IPS DF 6.9 (cell line): Measurements from ENCODE around the gene RRM1.
A peak's percentile ranks its signal among the peaks of the same experiment; 100 is the strongest.
"Not testable (repeated sequence)": the region's sequence is repeated elsewhere in the genome, so short reads cannot be mapped to it uniquely, and the experiment has no call there.

Source experiments
- DNase-seq: peaks from one replicate; pipeline ENCODE4 v3.0.0-alpha.2; 2013; ENCODE audit warnings: low read depth, low spot score
- H3K27ac ChIP-seq: one replicate; pipeline ENCODE4 v1.5.1; 2013; ENCODE audit warnings: low read length, control low read depth
- H3K27me3 ChIP-seq: 2 replicates; pipeline ENCODE4 v1.6.1; 2013; ENCODE audit warnings: mild to moderate bottlenecking, low read length; ENCODE audit not compliant: control insufficient read depth, insufficient read depth
- H3K36me3 ChIP-seq: 2 replicates; pipeline ENCODE4 v1.6.1; 2013; ENCODE audit warnings: low read length; ENCODE audit not compliant: control insufficient read depth, insufficient read depth
- H3K4me1 ChIP-seq: 2 replicates; pipeline ENCODE4 v1.6.1; 2013; ENCODE audit warnings: low read length; ENCODE audit not compliant: control insufficient read depth, insufficient read depth
- H3K4me3 ChIP-seq: 2 replicates; pipeline ENCODE4 v1.5.1; 2013; ENCODE audit warnings: mild to moderate bottlenecking, low read length
- H3K9me3 ChIP-seq: 2 replicates; pipeline ENCODE4 v1.6.1; 2013; ENCODE audit warnings: low read length, inconsistent platforms; ENCODE audit not compliant: control insufficient read depth, insufficient read depth
- WGBS: extraction: QIAGEN DNeasy Blood & Tissue Kit; methylation state at CpG from one replicate; pipeline ENCODE4 v1.1.7; 2013; ENCODE audit warnings: mixed read lengths, missing lambda C conversion rate; ENCODE audit not compliant: insufficient read length, insufficient coverage; 5-methylcytosine and 5-hydroxymethylcytosine counted together

The RRM1 gene

DNA sequence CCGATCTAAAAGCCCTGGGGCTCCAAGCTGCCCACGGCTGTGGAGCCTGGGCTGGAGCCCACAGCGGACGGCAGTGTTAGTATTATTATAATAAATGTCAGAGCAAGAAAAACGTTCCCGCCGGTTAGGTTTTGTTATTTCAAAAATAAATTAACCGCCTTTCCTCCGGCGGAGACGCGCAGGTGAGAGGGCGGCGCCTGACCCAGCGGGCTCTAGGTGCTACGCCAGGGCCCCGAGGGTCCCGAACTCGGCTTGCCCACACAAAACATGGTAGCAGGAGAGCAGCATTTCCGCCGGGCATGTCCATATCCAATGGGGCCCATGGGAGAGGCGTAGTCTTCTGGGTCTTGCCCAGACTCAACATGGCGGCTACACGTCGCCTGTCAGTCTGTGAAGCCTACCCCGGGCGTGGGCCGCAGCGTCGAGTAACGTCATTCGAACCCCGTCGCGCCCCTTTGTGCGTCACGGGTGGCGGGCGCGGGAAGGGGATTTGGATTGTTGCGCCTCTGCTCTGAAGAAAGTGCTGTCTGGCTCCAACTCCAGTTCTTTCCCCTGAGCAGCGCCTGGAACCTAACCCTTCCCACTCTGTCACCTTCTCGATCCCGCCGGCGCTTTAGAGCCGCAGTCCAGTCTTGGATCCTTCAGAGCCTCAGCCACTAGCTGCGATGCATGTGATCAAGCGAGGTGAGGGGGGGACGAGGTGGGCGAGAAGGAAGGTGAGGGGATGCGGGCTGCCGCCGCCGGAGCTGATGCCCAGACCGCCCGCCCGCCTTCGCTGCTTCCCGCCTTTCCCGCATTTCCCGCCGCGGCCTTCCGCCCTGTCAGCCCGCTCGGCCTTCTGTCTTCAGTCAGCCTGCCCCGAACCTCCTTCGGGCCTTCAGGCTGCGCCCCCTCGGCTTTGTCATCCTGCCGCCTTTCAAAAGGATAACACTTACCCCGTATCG lies at the start of gene RRM1:
Gene RRM1, plus strand, starts transcription at position 452 of the 944 bp plus-strand sequence. Its CDS starts 214 bp downstream, at position 666.
- H3K27ac ChIP-seq: no peak within 1 kb of the TSS
- DNase-seq: peak; percentile 96
- no peaks in the 10 kb centered on the region for H3K27me3 ChIP-seq
- no peaks in the 10 kb centered on the region for H3K9me3 ChIP-seq
- peak within 1 kb of the TSS; percentile 99 for H3K4me3 ChIP-seq
- H3K36me3 ChIP-seq: no peaks in the 10 kb centered on the region
- WGBS: no CpG with 5 or more reads among the region's 74 CpGs
- no peaks in the 10 kb centered on the region for H3K4me1 ChIP-seq

DNA sequence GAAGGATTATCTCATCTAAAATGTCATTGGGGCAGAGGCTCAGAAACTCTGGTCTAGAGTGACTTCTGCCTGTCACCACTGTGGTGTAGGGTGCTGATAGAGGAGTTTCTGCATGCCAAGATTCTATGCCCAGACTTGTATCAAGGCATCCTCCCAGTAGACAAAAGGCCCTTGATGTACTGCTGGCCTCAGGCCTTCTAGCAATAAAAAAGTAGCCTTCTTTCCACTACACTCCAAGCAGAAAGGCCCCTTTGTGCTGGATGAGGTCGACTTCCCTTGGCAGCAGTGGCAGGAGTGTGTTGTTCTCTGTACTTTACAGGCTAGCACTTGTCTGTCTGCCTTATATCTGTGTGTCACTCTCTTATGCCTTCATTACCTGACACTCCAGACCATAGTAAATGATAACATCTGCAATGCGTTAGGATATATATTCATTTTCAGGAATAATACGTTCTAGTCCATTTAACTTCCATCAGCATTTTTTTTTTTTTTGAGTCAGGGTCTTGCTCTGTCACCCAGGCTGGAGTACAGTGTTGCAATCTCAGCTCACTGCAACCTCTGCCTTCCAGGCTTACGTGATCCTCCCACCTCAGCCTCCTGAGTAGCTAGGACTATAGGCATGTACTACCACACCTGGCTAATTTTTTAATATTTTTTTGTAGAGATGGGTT lies 49.5 kb upstream of the RRM1 start:
- Histone ChIP-seq H3K27ac (no peak overlapping the region), H3K4me3 (no peak overlapping the region), H3K9me3 (no peaks in the 10 kb centered on the region), H3K27me3 (no peaks in the 10 kb centered on the region), H3K36me3 (no peaks in the 10 kb centered on the region), H3K4me1 (no peaks in the 10 kb centered on the region)
- WGBS: no CpG with 5 or more reads among the region's 4 CpGs
- DNase-seq: no peak

DNA sequence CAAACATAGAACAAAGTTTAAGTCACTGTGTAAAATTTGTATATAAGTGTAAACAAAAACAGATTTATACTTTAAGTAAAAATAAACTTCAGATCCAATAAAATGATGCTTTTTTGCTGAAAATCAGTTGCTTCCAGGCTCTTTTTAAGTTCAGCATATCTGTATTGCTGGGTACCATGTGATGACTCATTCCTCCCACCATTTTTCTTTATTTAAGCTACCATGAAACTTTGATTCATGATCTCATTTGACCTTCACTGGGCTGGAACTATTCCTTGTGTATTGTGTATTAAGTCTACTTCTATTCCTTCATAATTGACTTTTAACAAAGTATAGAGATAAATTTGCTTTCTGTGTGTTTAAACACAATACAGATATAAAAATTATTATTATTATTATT lies 46.3 kb upstream of the RRM1 start:
- H3K36me3 ChIP-seq: no peaks in the 10 kb centered on the region

DNA sequence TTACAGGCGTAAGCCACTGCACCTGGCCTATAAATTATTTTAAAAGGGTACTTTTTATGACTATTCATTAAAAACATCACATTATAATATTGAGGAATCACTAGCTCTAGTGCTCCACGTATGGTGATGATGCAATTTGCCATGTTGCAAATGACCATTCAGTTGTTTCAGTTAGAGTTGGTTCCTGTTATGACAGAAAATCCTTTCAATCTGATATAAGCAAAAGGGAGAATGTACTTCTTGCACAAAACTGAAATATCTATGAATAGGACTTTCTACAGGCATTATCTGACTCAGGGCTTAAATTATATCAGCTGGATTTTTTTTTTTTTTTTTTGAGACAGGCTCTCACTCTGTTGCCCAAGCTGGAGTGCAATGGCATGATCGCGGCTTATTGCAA lies 45.6 kb upstream of the RRM1 start:
- no peaks in the 10 kb centered on the region for H3K36me3 ChIP-seq
- H3K4me3 ChIP-seq: no peak overlapping the region
- H3K9me3 ChIP-seq: no peaks in the 10 kb centered on the region
- WGBS: no CpG with 5 or more reads among the region's 4 CpGs
- DNase-seq: no peak
- no peaks in the 10 kb centered on the region for H3K4me1 ChIP-seq
- no peak overlapping the region for H3K27ac ChIP-seq
- no peaks in the 10 kb centered on the region for H3K27me3 ChIP-seq

More for the DNA sequence above, 46.3 kb upstream of the RRM1 start:
- Histone ChIP-seq H3K27ac (no peak overlapping the region), H3K4me1 (no peaks in the 10 kb centered on the region), H3K4me3 (no peak overlapping the region), H3K9me3 (no peaks in the 10 kb centered on the region), H3K27me3 (no peaks in the 10 kb centered on the region)
- DNase-seq: no peak

DNA sequence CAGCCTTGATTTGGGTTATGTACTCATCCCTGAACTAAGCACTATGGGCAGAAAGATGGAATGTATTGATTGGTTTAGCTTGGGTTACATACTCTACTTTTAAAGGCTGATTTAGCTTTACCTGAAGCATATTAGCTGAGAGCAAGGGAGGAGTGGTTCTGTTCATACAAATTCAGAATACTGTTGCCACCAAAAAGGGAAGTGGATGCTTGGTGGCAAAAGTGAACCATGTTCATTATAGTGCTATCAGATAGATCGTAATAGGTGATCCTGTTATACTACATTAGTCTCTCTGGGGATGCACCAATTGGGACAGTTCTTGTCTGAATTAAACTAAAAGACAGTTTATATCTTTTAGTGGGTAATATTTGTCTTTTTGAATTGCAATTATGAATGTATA lies 44.5 kb upstream of the RRM1 start:
- no peak for DNase-seq
- Histone ChIP-seq H3K4me3 (no peak overlapping the region), H3K27ac (no peak overlapping the region), H3K36me3 (no peaks in the 10 kb centered on the region), H3K9me3 (no peaks in the 10 kb centered on the region), H3K27me3 (no peaks in the 10 kb centered on the region), H3K4me1 (no peaks in the 10 kb centered on the region)
- no CpG with 5 or more reads among the region's 1 CpG for WGBS

DNA sequence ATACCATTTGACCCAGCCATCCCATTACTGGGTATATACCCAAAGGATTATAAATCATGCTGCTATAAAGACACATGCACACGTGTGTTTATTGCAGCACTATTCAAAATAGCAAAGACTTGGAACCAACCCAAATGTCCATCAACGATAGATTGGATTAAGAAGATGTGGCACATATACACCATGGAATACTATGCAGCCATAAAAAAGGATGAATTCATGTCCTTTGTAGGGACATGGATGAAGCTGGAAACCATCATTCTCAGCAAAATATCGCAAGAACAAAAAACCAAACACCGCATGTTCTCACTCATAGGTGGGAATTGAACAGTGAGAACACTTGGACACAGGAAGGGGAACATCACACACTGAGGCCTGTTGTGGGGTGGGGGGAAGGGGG lies 41.4 kb upstream of the RRM1 start:
- not testable (repeated sequence) for H3K27me3 ChIP-seq, H3K27ac ChIP-seq, H3K4me1 ChIP-seq, H3K9me3 ChIP-seq, DNase-seq, H3K36me3 ChIP-seq, H3K4me3 ChIP-seq
- no CpG with 5 or more reads among the region's 4 CpGs for WGBS

DNA sequence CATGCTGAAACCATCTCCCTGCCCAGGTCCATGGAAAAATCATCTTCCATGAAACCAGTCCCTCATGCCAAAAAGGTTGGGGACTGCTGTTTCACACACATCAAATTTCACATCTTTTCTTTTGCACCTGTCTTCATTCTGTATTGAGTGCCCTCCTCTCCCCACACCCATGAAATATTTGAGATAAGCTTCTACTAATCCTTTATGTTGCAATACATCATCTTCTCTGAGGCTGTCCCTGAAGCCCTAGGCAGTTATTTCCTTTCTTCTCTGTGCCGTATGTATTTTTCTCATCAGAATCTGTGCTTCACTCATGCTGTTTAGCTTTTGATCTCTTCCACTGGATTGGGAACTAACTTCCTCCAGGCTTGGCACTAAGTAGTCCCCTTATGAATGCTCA lies 40.0 kb upstream of the RRM1 start:
- Histone ChIP-seq H3K9me3 (no peaks in the 10 kb centered on the region), H3K4me3 (no peak overlapping the region), H3K4me1 (no peaks in the 10 kb centered on the region), H3K36me3 (no peaks in the 10 kb centered on the region), H3K27me3 (no peaks in the 10 kb centered on the region), H3K27ac (no peak overlapping the region)
- no peak for DNase-seq
- WGBS: no CpG with 5 or more reads among the region's 1 CpG

DNA sequence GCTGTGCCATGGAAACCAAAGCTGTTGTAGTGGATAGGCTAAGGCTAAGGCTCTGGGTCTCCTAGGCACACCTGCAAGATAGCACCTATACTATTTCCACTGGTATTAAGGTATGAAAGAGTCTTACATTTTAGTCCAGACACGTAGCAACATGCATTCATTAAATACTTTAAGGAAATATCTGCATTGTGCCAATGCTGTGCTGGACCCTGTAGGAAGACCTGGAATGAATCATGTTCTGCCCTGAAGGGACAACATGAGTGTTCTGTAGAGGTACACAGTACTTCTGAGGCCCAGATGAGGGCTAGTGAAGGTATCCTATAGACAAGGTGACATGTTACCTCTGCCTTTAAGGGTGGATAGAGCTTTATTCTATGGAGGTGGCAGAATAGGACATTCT lies 35.2 kb upstream of the RRM1 start:
- WGBS: no CpG with 5 or more reads among the region's 1 CpG
- H3K27me3 ChIP-seq: no peaks in the 10 kb centered on the region
- DNase-seq: no peak
- H3K27ac ChIP-seq: no peak overlapping the region
- H3K4me1 ChIP-seq: no peaks in the 10 kb centered on the region
- no peaks in the 10 kb centered on the region for H3K9me3 ChIP-seq
- no peaks in the 10 kb centered on the region for H3K36me3 ChIP-seq
- H3K4me3 ChIP-seq: no peak overlapping the region

DNA sequence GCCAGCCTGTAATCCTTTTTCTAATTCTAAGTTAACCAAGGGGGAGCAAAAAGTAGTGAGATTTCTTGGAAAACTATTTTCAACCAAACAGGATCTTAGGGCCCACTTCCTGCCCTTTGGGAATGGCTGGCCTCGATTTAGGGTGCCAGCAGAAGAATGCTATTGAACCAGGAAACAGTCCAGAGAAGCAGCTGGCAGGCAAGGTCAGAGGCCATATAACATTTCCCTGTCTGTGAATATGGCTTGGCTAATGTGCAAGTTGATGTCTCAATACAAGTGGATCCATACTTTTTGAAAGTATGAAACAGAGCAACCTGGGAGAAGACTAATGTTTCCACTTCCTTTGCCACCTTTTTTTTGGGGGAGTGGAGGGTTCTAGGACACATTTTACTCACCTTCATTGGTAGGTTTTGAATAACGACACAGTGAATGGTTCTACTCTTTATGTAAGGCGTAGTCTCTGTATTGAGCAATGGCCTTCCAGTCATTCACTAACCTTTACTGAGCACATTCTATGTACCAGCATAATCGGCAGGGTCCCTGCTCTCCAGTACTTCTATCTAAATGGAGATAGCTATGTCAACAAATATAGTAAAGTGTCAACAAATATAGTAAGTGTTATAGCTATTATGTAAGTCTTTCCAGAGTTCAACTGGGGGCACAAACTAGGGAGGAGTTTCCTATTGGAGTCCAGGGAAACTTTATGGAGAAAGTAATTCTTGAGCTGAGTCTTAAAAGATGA lies 34.2 kb upstream of the RRM1 start:
- no peaks in the 10 kb centered on the region for H3K9me3 ChIP-seq
- no peak for DNase-seq
- H3K36me3 ChIP-seq: no peaks in the 10 kb centered on the region
- H3K27ac ChIP-seq: no peak overlapping the region
- no peaks in the 10 kb centered on the region for H3K4me1 ChIP-seq
- no peak overlapping the region for H3K4me3 ChIP-seq
- H3K27me3 ChIP-seq: no peaks in the 10 kb centered on the region
- no CpG with 5 or more reads among the region's 4 CpGs for WGBS

DNA sequence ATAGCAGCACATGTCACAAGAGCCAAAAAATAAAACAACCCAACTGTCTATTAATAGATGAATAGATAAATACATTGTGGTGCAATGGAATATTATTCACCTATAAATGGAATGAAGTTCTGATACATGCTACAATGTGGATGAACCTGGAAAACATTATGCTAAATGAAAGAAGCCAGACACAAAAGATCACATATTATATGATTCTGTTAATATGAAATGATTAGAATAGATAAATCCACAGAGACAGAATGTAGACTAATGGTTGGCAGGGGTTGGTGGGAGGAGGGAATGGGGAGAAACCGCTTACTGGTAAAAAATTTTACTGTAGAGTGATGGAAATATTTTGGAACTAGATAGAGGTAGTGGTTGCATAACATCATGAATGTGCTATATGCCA lies 32.9 kb upstream of the RRM1 start:
- no peaks in the 10 kb centered on the region for H3K9me3 ChIP-seq
- H3K27me3 ChIP-seq: no peaks in the 10 kb centered on the region
- DNase-seq: no peak
- H3K4me3 ChIP-seq: no peak overlapping the region
- no peaks in the 10 kb centered on the region for H3K36me3 ChIP-seq
- WGBS: no CpG with 5 or more reads among the region's 1 CpG
- H3K4me1 ChIP-seq: no peaks in the 10 kb centered on the region
- H3K27ac ChIP-seq: no peak overlapping the region
